Urothelium cell line (cell line): ENCODE measurements around the gene EXOC2.
A peak's percentile ranks its signal among the peaks of the same experiment; 100 is the strongest.
"Not testable (repeated sequence)": the region's sequence is repeated elsewhere in the genome, so short reads cannot be mapped to it uniquely, and the experiment has no call there.

ENCODE experiments used
- DNase-seq: peaks from one replicate; pipeline ENCODE4 v3.0.0; 2011; ENCODE audit warnings: low spot score, mixed read lengths
- FAIRE-seq: peaks from 2 replicates; lab custom pipeline; 2011; peaks lifted over from hg19 to GRCh38; lab: Jason Lieb, UNC

EXOC2 gene

GRCh38 chr6:593907-594212 lies 99.1 kb downstream of the EXOC2 start:
- DNase-seq, result no peak
- no peak for FAIRE-seq

- FAIRE-seq, result no peak
- peak; percentile 41 for DNase-seq
Observed at GRCh38 chr6:593139-593906, 99.6 kb downstream of the EXOC2 start.

GRCh38 chr6:589090-589489 lies 103.8 kb downstream of the EXOC2 start:
- no peak for DNase-seq
- FAIRE-seq, result no peak

GRCh38 chr6:586553-586952 lies 106.4 kb downstream of the EXOC2 start:
- no peak for DNase-seq
- no peak for FAIRE-seq

GRCh38 chr6:583635-584034 lies 109.3 kb downstream of the EXOC2 start:
- no peak for DNase-seq
- no peak for FAIRE-seq

- DNase-seq, result no peak
- FAIRE-seq, result no peak
Observed at GRCh38 chr6:583116-583515, 109.8 kb downstream of the EXOC2 start.

- DNase-seq, result peak; percentile 62
- FAIRE-seq, result no peak
Observed at GRCh38 chr6:582370-582769, 110.6 kb downstream of the EXOC2 start.

- FAIRE-seq, result no peak
- peak; percentile 10 for DNase-seq
Observed at GRCh38 chr6:579339-579738, 113.6 kb downstream of the EXOC2 start.

- DNase-seq, result no peak
- FAIRE-seq, result no peak
Observed at GRCh38 chr6:572596-573265, 120.2 kb downstream of the EXOC2 start.

- FAIRE-seq (no peak), DNase-seq (no peak)
Observed at GRCh38 chr6:571892-572291, 121.0 kb downstream of the EXOC2 start.

- FAIRE-seq (no peak), DNase-seq (no peak)
Observed at GRCh38 chr6:570825-571224, 122.1 kb downstream of the EXOC2 start.

GRCh38 chr6:568954-569523 lies 123.9 kb downstream of the EXOC2 start:
- FAIRE-seq (no peak), DNase-seq (no peak)

GRCh38 chr6:568085-568484 lies 124.9 kb downstream of the EXOC2 start:
- DNase-seq (no peak), FAIRE-seq (no peak)

GRCh38 chr6:563863-564262 lies 129.1 kb downstream of the EXOC2 start:
- FAIRE-seq (no peak), DNase-seq (no peak)

GRCh38 chr6:562052-562676 lies 130.8 kb downstream of the EXOC2 start:
- DNase-seq (no peak), FAIRE-seq (no peak)

GRCh38 chr6:561335-561734 lies 131.6 kb downstream of the EXOC2 start:
- DNase-seq, FAIRE-seq: not testable (repeated sequence)

GRCh38 chr6:558959-559358 lies 134.0 kb downstream of the EXOC2 start:
- FAIRE-seq (no peak), DNase-seq (no peak)

GRCh38 chr6:558089-558488 lies 134.8 kb downstream of the EXOC2 start:
- DNase-seq, result no peak

GRCh38 chr6:551829-552350 lies 141.0 kb downstream of the EXOC2 start:
- FAIRE-seq, result no peak

More at GRCh38 chr6:558089-558488, 134.8 kb downstream of the EXOC2 start:
- no peak for FAIRE-seq

GRCh38 chr6:551405-551804 lies 141.5 kb downstream of the EXOC2 start:
- no peak for FAIRE-seq
- DNase-seq, result peak; percentile 6

More at GRCh38 chr6:551829-552350, 141.0 kb downstream of the EXOC2 start:
- DNase-seq, result no peak

- FAIRE-seq (no peak), DNase-seq (no peak)
Observed at GRCh38 chr6:549906-550305, 143.0 kb downstream of the EXOC2 start.
